Heart left ventricle (tissue), 13 donors: Measurements from ENCODE around the gene ZPBP.
"Not testable (repeated sequence)": the region's sequence is repeated elsewhere in the genome, so short reads cannot be mapped to it uniquely, and the experiment has no call there.

ENCODE experiments used
- POLR2A ChIP-seq, 2 donors: fragments of 450-650 bp; IDR thresholded peaks; one replicate each; pipeline ENCODE4 v1.6.1; 2017; ENCODE audit warnings: antibody characterized with exemption in 2 of 2, mild to moderate bottlenecking in 2 of 2, moderate library complexity in 2 of 2
- TF ChIP-seq, protein P1 (sequence below), 12 donors: fragments of 200-600 bp; sonication (generic) in 4 of 12; IDR thresholded peaks; one replicate each; pipeline versions ENCODE4 v1.5.0 to v1.8.0; 2018 to 2022; ENCODE audit warnings: antibody characterized with exemption in 12 of 12, mild to moderate bottlenecking in 5 of 12
- donor health status: ischemic (EF 13 %, LVEDD 7.1; RV severe dilation, severe dysfunction).
- donor health status: DM: no; HTN: yes; CAD: no.
- donor health status: DM: no; HTN: no; CAD: no.
- donor health status: ischemic (EF 25% LVEDD 6.9; RV normal size, moderate dysfunction).
- donor health status: ischemic (EF 25% LVEDD 5.7; RV mildly dilated, moderate dysfunction).
- donor health status: ischemic (EF 35%, LVEDD 5.7; RV mildly dilated, moderate dysfunction).
- donor health status: nonischemic (EF 11% LVEDD 7.7; RV severe dilation, severe dysfunction).
- donor health status: DM: yes; HTN: yes; CAD: no.
- donor health status: PGD.
- donor health status: ischemic (EF 29% LVEDD 5.4; RV normal size, mild dysfunction).
- donor health status: nonischemic (EF 23%, LVEDD 6.1; RV moderate dilation, normal function).

DNA sequence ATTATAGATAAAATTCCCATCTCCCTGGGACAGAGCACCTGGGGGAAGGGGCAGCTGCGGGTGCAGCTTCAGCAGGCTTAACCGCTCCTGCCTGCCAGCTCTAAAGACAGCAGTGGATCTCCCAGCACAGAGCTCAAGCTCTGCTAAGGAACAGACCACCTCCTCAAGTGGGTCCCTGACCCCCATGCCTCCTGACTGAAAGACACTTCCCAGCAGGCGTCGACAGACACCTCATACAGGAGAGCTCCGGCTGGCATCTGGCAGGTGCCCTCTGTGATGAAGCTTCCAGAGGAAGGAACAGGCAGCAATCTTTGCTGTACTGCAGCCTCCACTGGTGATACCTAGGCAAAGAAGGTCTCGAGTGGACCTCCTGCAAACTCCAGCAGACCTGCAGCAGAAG is 51.9 kb downstream of the ZPBP start:
- TF ChIP-seq, protein P1, sequence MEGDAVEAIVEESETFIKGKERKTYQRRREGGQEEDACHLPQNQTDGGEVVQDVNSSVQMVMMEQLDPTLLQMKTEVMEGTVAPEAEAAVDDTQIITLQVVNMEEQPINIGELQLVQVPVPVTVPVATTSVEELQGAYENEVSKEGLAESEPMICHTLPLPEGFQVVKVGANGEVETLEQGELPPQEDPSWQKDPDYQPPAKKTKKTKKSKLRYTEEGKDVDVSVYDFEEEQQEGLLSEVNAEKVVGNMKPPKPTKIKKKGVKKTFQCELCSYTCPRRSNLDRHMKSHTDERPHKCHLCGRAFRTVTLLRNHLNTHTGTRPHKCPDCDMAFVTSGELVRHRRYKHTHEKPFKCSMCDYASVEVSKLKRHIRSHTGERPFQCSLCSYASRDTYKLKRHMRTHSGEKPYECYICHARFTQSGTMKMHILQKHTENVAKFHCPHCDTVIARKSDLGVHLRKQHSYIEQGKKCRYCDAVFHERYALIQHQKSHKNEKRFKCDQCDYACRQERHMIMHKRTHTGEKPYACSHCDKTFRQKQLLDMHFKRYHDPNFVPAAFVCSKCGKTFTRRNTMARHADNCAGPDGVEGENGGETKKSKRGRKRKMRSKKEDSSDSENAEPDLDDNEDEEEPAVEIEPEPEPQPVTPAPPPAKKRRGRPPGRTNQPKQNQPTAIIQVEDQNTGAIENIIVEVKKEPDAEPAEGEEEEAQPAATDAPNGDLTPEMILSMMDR (IDR thresholded peaks at IDR 0.05): not testable (repeated sequence)
- not testable (repeated sequence) for TF ChIP-seq POLR2A (IDR thresholded peaks at IDR 0.05)
